Endothelial cell of umbilical vein (primary cell): ENCODE results near the gene HBE1.

Experiments used
- JUN ChIP-seq: IDR thresholded peaks from 2 replicates; pipeline ENCODE4 v1.6.1; 2011; ENCODE audit warnings: borderline replicate concordance, low read depth; ENCODE audit not compliant: insufficient read length, insufficient read depth
- TF ChIP-seq, protein P1 (sequence below), 2 donors: IDR thresholded peaks; 1 replicate in 1 of 2; 2 replicates in 1 of 2; pipeline ENCODE4 v1.5.1; 2011; ENCODE audit warnings: low read length in 2 of 2, mild to moderate bottlenecking in 2 of 2, moderate library complexity in 2 of 2, control low read depth in 1 of 2, inconsistent platforms in 1 of 2, low read depth in 1 of 2; ENCODE audit not compliant: insufficient read depth in 1 of 2; ENCODE audit errors: extremely low read depth in 1 of 2

DNA sequence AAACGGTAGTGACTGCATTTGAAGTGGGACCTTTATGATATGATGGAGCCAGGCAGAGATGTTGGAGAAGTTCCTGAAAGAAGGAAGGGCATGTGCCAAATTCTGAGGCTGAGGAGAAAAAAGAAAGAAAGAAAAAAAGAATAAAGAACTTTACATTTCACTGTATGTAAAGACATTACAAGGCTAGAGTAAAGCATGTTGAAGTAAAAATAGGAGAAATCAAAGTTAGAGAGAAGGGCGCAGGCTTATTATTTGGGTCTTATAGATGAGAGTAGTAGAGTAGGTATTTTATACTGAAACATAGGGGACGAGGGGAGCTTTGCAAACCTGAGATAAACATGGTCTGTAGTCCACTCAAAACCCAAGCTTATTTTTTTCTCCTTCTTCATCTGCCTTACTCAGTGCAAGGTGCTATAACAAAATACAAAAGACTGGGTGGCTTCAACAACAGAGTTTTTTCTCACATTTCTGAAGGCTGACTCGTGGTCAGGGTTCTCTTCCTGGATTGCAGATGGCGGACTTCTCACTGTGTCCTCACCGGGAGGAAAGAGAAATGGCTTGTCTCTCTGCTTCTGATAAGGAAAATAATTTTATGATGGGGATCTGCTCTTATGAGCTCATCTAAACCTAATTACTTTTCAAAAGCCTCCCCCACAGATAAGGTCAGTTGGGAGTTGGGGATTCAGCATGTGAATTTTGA is 22.8 kb downstream of the HBE1 start:
- TF ChIP-seq, protein P1, sequence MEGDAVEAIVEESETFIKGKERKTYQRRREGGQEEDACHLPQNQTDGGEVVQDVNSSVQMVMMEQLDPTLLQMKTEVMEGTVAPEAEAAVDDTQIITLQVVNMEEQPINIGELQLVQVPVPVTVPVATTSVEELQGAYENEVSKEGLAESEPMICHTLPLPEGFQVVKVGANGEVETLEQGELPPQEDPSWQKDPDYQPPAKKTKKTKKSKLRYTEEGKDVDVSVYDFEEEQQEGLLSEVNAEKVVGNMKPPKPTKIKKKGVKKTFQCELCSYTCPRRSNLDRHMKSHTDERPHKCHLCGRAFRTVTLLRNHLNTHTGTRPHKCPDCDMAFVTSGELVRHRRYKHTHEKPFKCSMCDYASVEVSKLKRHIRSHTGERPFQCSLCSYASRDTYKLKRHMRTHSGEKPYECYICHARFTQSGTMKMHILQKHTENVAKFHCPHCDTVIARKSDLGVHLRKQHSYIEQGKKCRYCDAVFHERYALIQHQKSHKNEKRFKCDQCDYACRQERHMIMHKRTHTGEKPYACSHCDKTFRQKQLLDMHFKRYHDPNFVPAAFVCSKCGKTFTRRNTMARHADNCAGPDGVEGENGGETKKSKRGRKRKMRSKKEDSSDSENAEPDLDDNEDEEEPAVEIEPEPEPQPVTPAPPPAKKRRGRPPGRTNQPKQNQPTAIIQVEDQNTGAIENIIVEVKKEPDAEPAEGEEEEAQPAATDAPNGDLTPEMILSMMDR (IDR thresholded peaks at IDR 0.05; ENCODE audit: extremely low read depth in 1 of 2, insufficient read depth in 1 of 2, low read depth in 1 of 2, low read length in 2 of 2), result no peak
- no peak for TF ChIP-seq JUN
